ENCODE measurements around the gene ATXN1L. TPM values are rescaled to one million over a fixed set of nuclear protein-coding genes. Genes with fewer than 3 reads are reported as not detected.

Gene ATXN1L
- total RNA-seq, 4 donors from 2014 or later = 15.8 to 22.6 (median 19.4) TPM

- Histone ChIP-seq H3K36me3 (no peaks in the 10 kb centered on the region), H3K9me3 (no peaks in the 10 kb centered on the region), H3K4me3 (no peak overlapping the region), H3K27me3 (no peaks in the 10 kb centered on the region), H3K27ac (no peak overlapping the region), H3K4me1 (no peaks in the 10 kb centered on the region)
- no peak for ATAC-seq
- intact Hi-C loops (cut with DNase I; ENCODE audit: low total_unique reads) = no loop called here
- no peak for TF ChIP-seq CTCF (IDR thresholded peaks at IDR 0.05 in 4 of 5, conservative IDR thresholded peaks at IDR 0.05 in 1 of 5)
- TF ChIP-seq POLR2A (IDR thresholded peaks at IDR 0.05) = no peak
- DNase-seq = no peak
- in situ Hi-C loops (cut with MboI; ENCODE audit: low sequenced_read_pairs in 4 of 4) = no loop called here
Measured at GRCh38 chr16:71840052-71840451, 5.7 kb upstream of the ATXN1L start.

- in situ Hi-C loops (cut with MboI; ENCODE audit: low sequenced_read_pairs in 4 of 4) (no loop called here), intact Hi-C loops (cut with DNase I; ENCODE audit: low total_unique reads) (loop anchor here (2.0 kb wide), 1 partner anchor 25 kb away; no protein-coding TSS in a partner anchor)
- Histone ChIP-seq H3K9me3 (no peaks in the 10 kb centered on the region), H3K4me1 (peaks cover 20 to 22% of the 10 kb centered on the region in 2 donors), H3K36me3 (no peaks in the 10 kb centered on the region), H3K27me3 (no peaks in the 10 kb centered on the region), H3K27ac (no peak overlapping the region), H3K4me3 (no peak overlapping the region)
- no peak for DNase-seq
- ATAC-seq = no peak
- TF ChIP-seq CTCF (IDR thresholded peaks at IDR 0.05 in 4 of 5, conservative IDR thresholded peaks at IDR 0.05 in 1 of 5) (no peak), POLR2A (IDR thresholded peaks at IDR 0.05) (no peak)
Measured at GRCh38 chr16:71843572-71843971, 2.2 kb upstream of the ATXN1L start.

GRCh38 chr16:71846431-71846830 lies 655 bp downstream of the ATXN1L start:
- intact Hi-C loops (cut with DNase I; ENCODE audit: low total_unique reads) = loop anchor here (5.0 kb wide), 1 partner anchor 36 kb away; the partner anchor contains the start of gene ZNF821
- H3K27ac ChIP-seq = peak overlapping the region; percentile 87 to 93 (median 88)
- in situ Hi-C loops (cut with MboI; ENCODE audit: low sequenced_read_pairs in 4 of 4) = no loop called here
- H3K4me1 ChIP-seq = peaks cover 22 to 25% of the 10 kb centered on the region in 2 donors
- no peak for TF ChIP-seq CTCF (IDR thresholded peaks at IDR 0.05 in 4 of 5, conservative IDR thresholded peaks at IDR 0.05 in 1 of 5)
- TF ChIP-seq POLR2A (IDR thresholded peaks at IDR 0.05) = no peak
- no peaks in the 10 kb centered on the region for H3K9me3 ChIP-seq
- H3K36me3 ChIP-seq = peaks cover 0 to 23% of the 10 kb centered on the region in 2 donors
- DNase-seq (no peak), ATAC-seq (peak; percentile 5 to 8)
- peak overlapping the region; percentile 83 to 100 (median 94) for H3K4me3 ChIP-seq
- H3K27me3 ChIP-seq = no peaks in the 10 kb centered on the region

- TF ChIP-seq CTCF (IDR thresholded peaks at IDR 0.05 in 4 of 5, conservative IDR thresholded peaks at IDR 0.05 in 1 of 5) (no peak), POLR2A (IDR thresholded peaks at IDR 0.05) (no peak)
- intact Hi-C loops (cut with DNase I; ENCODE audit: low total_unique reads) = loop anchor here (5.0 kb wide), 1 partner anchor 35 kb away; the partner anchor contains the start of gene ZNF821
- DNase-seq (no peak), ATAC-seq (no peak)
- H3K4me3 ChIP-seq = peak overlapping the region; percentile 83 to 100 (median 94)
- H3K4me1 ChIP-seq = peaks cover 22 to 25% of the 10 kb centered on the region in 2 donors
- H3K27ac ChIP-seq = peak overlapping the region; percentile 87 to 93 (median 88)
- no peaks in the 10 kb centered on the region for H3K9me3 ChIP-seq
- in situ Hi-C loops (cut with MboI; ENCODE audit: low sequenced_read_pairs in 4 of 4) = no loop called here
- H3K36me3 ChIP-seq = peaks cover 0 to 30% of the 10 kb centered on the region in 2 donors
- no peaks in the 10 kb centered on the region for H3K27me3 ChIP-seq
Measured at GRCh38 chr16:71847096-71847495, 1.3 kb downstream of the ATXN1L start.

GRCh38 chr16:71848622-71849021 lies 2.8 kb downstream of the ATXN1L start:
- Histone ChIP-seq H3K27me3 (no peaks in the 10 kb centered on the region), H3K4me1 (peaks cover 25 to 27% of the 10 kb centered on the region in 2 donors), H3K27ac (peak overlapping the region; percentile 42 to 88 (median 54)), H3K9me3 (no peaks in the 10 kb centered on the region), H3K36me3 (peaks cover 0 to 31% of the 10 kb centered on the region in 2 donors), H3K4me3 (no peak overlapping the region)
- intact Hi-C loops (cut with DNase I; ENCODE audit: low total_unique reads) (loop anchor here (5.0 kb wide), 1 partner anchor 34 kb away; the partner anchor contains the start of gene ZNF821), in situ Hi-C loops (cut with MboI; ENCODE audit: low sequenced_read_pairs in 4 of 4) (no loop called here)
- ATAC-seq (peak; percentile 42 to 74), DNase-seq (no peak)
- TF ChIP-seq CTCF (IDR thresholded peaks at IDR 0.05 in 4 of 5, conservative IDR thresholded peaks at IDR 0.05 in 1 of 5) (no peak), POLR2A (IDR thresholded peaks at IDR 0.05) (no peak)

Data from gastrocnemius medialis (tissue), 4 donors.